ENCODE data around the gene NXNL1. TPM values are rescaled to one million over a fixed set of nuclear protein-coding genes. Genes with fewer than 3 reads are reported as not detected.

The NXNL1 gene
- total RNA-seq, 1 experiment from 2014 or later = not detected

DNA sequence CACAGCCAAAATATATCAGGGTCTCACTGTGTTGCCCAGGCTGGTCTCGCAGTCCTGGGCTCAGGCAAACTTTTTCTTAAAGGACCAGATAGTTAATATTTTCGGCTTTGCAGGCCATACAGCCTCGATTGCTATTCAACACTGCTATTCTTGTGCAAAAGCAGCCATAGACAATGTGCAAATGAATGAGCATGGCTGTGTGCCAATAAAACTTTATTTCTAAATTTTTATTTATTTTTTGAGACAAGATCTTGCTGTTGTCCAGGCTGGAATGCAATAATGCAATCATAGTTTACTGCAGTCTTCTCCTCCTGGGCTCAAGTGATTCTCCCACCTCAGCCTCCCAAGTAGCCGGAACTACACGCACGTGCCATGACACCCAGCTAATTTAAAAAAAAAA, 42.5 kb upstream of the NXNL1 start:
- no peak overlapping the region for H3K9ac ChIP-seq (ENCODE audit: low read length)

DNA sequence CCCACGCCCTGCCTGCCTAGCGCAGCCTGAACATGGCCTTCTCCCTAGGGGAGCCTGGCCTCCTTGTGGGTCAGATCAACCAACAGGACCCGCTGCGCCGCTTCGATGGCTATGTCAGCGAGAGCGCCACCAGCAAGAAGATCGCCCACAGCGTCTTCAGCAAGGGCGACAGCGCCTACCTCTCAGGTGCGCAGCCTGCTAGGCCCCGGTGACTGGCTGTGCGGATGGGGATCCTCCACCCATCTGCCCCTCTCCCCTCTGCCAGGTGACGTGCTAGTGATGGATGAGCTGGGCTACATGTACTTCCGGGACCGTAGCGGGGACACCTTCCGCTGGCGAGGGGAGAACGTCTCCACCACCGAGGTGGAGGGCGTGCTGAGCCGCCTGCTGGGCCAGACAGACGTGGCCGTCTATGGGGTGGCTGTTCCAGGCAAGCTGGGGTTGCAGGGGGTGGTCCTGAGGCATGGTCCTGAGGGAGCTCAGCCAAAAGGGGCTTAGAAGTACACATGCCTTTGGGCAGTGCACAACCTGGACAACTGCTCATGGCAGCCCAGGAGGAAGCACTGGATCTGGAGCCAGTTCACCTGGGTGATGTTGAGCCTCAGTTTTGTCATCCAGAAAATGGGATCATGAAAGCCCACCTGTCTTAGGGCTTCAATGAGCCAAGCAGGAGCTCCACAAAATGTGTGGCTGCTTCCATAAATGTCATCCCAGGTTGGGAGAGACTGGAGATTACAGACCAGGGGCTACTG, 39.9 kb upstream of the NXNL1 start:
- Histone ChIP-seq H3F3A (ENCODE audit: low read length, unreplicated experiment) (no peaks in the 10 kb centered on the region), H3K4me1 (ENCODE audit: insufficient read depth, low read length) (no peaks in the 10 kb centered on the region), H3K36me3 (ENCODE audit: low read depth, low read length) (no peaks in the 10 kb centered on the region; the same call in 1 of the 2 replicates), H3K79me2 (ENCODE audit: low read length) (no peaks in the 10 kb centered on the region), H3K27me3 (ENCODE audit: low read length) (no peaks in the 10 kb centered on the region), H2AFZ (ENCODE audit: low read length) (no peak overlapping the region), H4K20me1 (ENCODE audit: low read length) (no peaks in the 10 kb centered on the region), H3K4me2 (ENCODE audit: low read length) (no peak overlapping the region), H3K4me3 (ENCODE audit: low read length) (no peak overlapping the region), H3K9ac (ENCODE audit: low read length) (no peak overlapping the region), H3K9me3 (ENCODE audit: low read length) (no peaks in the 10 kb centered on the region), H3K9me2 (replicated peaks; ENCODE audit: low read length) (no peaks in the 10 kb centered on the region), H3K27ac (ENCODE audit: low read length) (no peak overlapping the region)
- CTCF ChIA-PET = no interaction called here
- TF ChIP-seq, protein P1, sequence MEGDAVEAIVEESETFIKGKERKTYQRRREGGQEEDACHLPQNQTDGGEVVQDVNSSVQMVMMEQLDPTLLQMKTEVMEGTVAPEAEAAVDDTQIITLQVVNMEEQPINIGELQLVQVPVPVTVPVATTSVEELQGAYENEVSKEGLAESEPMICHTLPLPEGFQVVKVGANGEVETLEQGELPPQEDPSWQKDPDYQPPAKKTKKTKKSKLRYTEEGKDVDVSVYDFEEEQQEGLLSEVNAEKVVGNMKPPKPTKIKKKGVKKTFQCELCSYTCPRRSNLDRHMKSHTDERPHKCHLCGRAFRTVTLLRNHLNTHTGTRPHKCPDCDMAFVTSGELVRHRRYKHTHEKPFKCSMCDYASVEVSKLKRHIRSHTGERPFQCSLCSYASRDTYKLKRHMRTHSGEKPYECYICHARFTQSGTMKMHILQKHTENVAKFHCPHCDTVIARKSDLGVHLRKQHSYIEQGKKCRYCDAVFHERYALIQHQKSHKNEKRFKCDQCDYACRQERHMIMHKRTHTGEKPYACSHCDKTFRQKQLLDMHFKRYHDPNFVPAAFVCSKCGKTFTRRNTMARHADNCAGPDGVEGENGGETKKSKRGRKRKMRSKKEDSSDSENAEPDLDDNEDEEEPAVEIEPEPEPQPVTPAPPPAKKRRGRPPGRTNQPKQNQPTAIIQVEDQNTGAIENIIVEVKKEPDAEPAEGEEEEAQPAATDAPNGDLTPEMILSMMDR (conservative IDR thresholded peaks at IDR 0.05; ENCODE audit: low read depth, low read length) = no peak
- no peak for TF ChIP-seq EZH2phosphoT487 (IDR thresholded peaks at IDR 0.05; ENCODE audit: borderline replicate concordance, low read length)
- TF ChIP-seq EZH2 (IDR thresholded peaks at IDR 0.05; ENCODE audit: low read length, unreplicated experiment) = no peak
- POLR2A ChIA-PET (ENCODE audit: unreplicated experiment) = no interaction called here
- ATAC-seq (no peak), DNase-seq (no peak)
- no TSS peak for BruUV-seq (replicated peaks)
- intact Hi-C loops (cut with micrococcal nuclease) = no loop called here

More for the DNA sequence above, 42.5 kb upstream of the NXNL1 start:
- Histone ChIP-seq H3K36me3 (ENCODE audit: low read depth, low read length) (no peaks in the 10 kb centered on the region), H3K4me1 (ENCODE audit: insufficient read depth, low read length) (peaks cover 6% of the 10 kb centered on the region), H3K79me2 (ENCODE audit: low read length) (peaks cover 6% of the 10 kb centered on the region; the same call in 1 of the 2 replicates), H4K20me1 (ENCODE audit: low read length) (no peaks in the 10 kb centered on the region), H2AFZ (ENCODE audit: low read length) (no peak overlapping the region), H3K9me3 (ENCODE audit: low read length) (no peaks in the 10 kb centered on the region), H3K27me3 (ENCODE audit: low read length) (no peaks in the 10 kb centered on the region), H3K4me2 (ENCODE audit: low read length) (no peak overlapping the region), H3K9me2 (replicated peaks; ENCODE audit: low read length) (no peaks in the 10 kb centered on the region), H3K27ac (ENCODE audit: low read length) (no peak overlapping the region), H3F3A (ENCODE audit: low read length, unreplicated experiment) (no peaks in the 10 kb centered on the region), H3K4me3 (ENCODE audit: low read length) (no peak overlapping the region)
- DNase-seq (no peak), ATAC-seq (no peak)
- POLR2A ChIA-PET (ENCODE audit: unreplicated experiment) = no interaction called here
- TF ChIP-seq EZH2 (IDR thresholded peaks at IDR 0.05; ENCODE audit: low read length, unreplicated experiment) (no peak), EZH2phosphoT487 (IDR thresholded peaks at IDR 0.05; ENCODE audit: borderline replicate concordance, low read length) (no peak)
- TF ChIP-seq, protein P1 (conservative IDR thresholded peaks at IDR 0.05; ENCODE audit: low read depth, low read length) = no peak
- BruUV-seq (replicated peaks) = no TSS peak
- intact Hi-C loops (cut with micrococcal nuclease) = no loop called here
- CTCF ChIA-PET = no interaction called here

Data from PC-3 (cell line).